CD14-positive monocyte (primary cell): ENCODE results near the gene E2F7. TPM values are rescaled to one million over a fixed set of nuclear protein-coding genes. Genes with fewer than 3 reads are reported as not detected.
"Not testable (repeated sequence)": the region's sequence is repeated elsewhere in the genome, so short reads cannot be mapped to it uniquely, and the experiment has no call there.

Experiments
- DNase-seq, 3 donors: peaks; one replicate each; pipeline ENCODE4 v3.0.0-alpha.2; 2011 to 2022
- H2AFZ ChIP-seq: 2 replicates; pipeline ENCODE4 v1.6.0; 2012; ENCODE audit warnings: mild to moderate bottlenecking, low read depth, low read length, inconsistent platforms; ENCODE audit not compliant: insufficient read depth, poor library complexity, severe bottlenecking
- H3K27ac ChIP-seq, 2 donors: 1 replicate in 1 of 2; 2 replicates in 1 of 2; pipeline ENCODE4 v1.5.1; 2012 to 2013; ENCODE audit warnings: low read length in 2 of 2, control low read depth in 1 of 2, inconsistent platforms in 1 of 2, low read depth in 1 of 2, mild to moderate bottlenecking in 1 of 2
- H3K27me3 ChIP-seq, 2 donors: one replicate each; pipeline versions ENCODE4 v1.6.0 to v1.6.1; 2011 to 2013; ENCODE audit warnings: low read length in 2 of 2; ENCODE audit not compliant: control insufficient read depth in 2 of 2, insufficient read depth in 2 of 2
- H3K36me3 ChIP-seq, 2 donors: replicated peaks in 1 of 2; 1 replicate in 1 of 2; 2 replicates in 1 of 2; pipeline versions ENCODE4 v1.5.1 to v1.6.1; 2012 to 2013; ENCODE audit warnings: low read length in 2 of 2, control low read depth in 1 of 2, inconsistent platforms in 1 of 2, mild to moderate bottlenecking in 1 of 2; ENCODE audit not compliant: insufficient read depth in 2 of 2, control insufficient read depth in 1 of 2
- H3K4me1 ChIP-seq, 2 donors: 1 replicate in 1 of 2; 2 replicates in 1 of 2; pipeline versions ENCODE4 v1.5.1 to v1.6.1; 2012 to 2013; ENCODE audit warnings: low read length in 2 of 2, control low read depth in 1 of 2, inconsistent platforms in 1 of 2, mild to moderate bottlenecking in 1 of 2, moderate library complexity in 1 of 2; ENCODE audit not compliant: insufficient read depth in 2 of 2, control insufficient read depth in 1 of 2
- H3K4me2 ChIP-seq: replicated peaks from 2 replicates; pipeline ENCODE3; 2012; ENCODE audit warnings: low read length, moderate library complexity, mild to moderate bottlenecking; ENCODE audit not compliant: poor library complexity, severe bottlenecking; ENCODE audit errors: extremely low read depth
- H3K4me3 ChIP-seq, 3 experiments: fragments of 200-600 bp in 1 of 3; sonication (generic) in 1 of 3; replicated peaks in 1 of 3; 1 replicate in 2 of 3; 2 replicates in 1 of 3; pipeline ENCODE4 v1.5.1; 2011 to 2013; ENCODE audit warnings: low read length in 3 of 3, mild to moderate bottlenecking in 3 of 3, control low read depth in 2 of 3, low read depth in 2 of 3, inconsistent platforms in 1 of 3, moderate library complexity in 1 of 3
- H3K79me2 ChIP-seq: 2 replicates; pipeline ENCODE4 v1.6.0; 2012; ENCODE audit warnings: mild to moderate bottlenecking, control low read depth, inconsistent platforms, low read length, moderate library complexity; ENCODE audit not compliant: insufficient read depth
- H3K9ac ChIP-seq: 2 replicates; pipeline ENCODE4 v1.6.0; 2017; ENCODE audit warnings: low read length, mild to moderate bottlenecking; ENCODE audit not compliant: insufficient read depth, poor library complexity, severe bottlenecking
- H3K9me3 ChIP-seq, 2 donors: replicated peaks in 1 of 2; 1 replicate in 1 of 2; 2 replicates in 1 of 2; pipeline versions ENCODE4 v1.5.1 to v1.6.1; 2012 to 2013; ENCODE audit warnings: low read length in 2 of 2, control low read depth in 1 of 2; ENCODE audit not compliant: control insufficient read depth in 1 of 2, insufficient read depth in 1 of 2
- H4K20me1 ChIP-seq: 2 replicates; pipeline ENCODE4 v1.6.0; 2012; ENCODE audit warnings: mild to moderate bottlenecking, low read length, control low read depth, moderate library complexity; ENCODE audit not compliant: insufficient read depth
- H3K27ac Mint-ChIP-seq, 7 donors: one replicate each; pipeline ENCODE4 v1.8.0; 2020; ENCODE audit warnings: mild to moderate bottlenecking in 7 of 7, mixed read lengths in 7 of 7, moderate library complexity in 6 of 7, inconsistent platforms in 2 of 7
- H3K27me3 Mint-ChIP-seq, 3 donors: one replicate each; pipeline ENCODE4 v1.8.0; 2021 to 2022; ENCODE audit warnings: low read depth in 3 of 3, mild to moderate bottlenecking in 3 of 3, mixed read lengths in 3 of 3, moderate library complexity in 3 of 3, inconsistent platforms in 1 of 3
- H3K36me3 Mint-ChIP-seq, 2 donors: one replicate each; pipeline ENCODE4 v1.8.0; 2020; ENCODE audit warnings: mixed read lengths in 2 of 2, inconsistent platforms in 1 of 2, mild to moderate bottlenecking in 1 of 2
- H3K4me1 Mint-ChIP-seq: one replicate; pipeline ENCODE4 v1.8.0; 2020; ENCODE audit warnings: mild to moderate bottlenecking, mixed read lengths
- H3K4me3 Mint-ChIP-seq, 2 donors: one replicate each; pipeline ENCODE4 v1.8.0; 2020; ENCODE audit warnings: mild to moderate bottlenecking in 2 of 2, mixed read lengths in 2 of 2, moderate library complexity in 1 of 2
- H3K9me3 Mint-ChIP-seq, 7 donors: one replicate each; pipeline ENCODE4 v1.8.0; 2020 to 2022; ENCODE audit warnings: mixed read lengths in 7 of 7, mild to moderate bottlenecking in 6 of 7, moderate library complexity in 6 of 7, inconsistent platforms in 2 of 7
- CTCF ChIP-seq: fragments of 200-600 bp; IDR thresholded peaks from one replicate; pipeline ENCODE4 v1.8.0; 2022; ENCODE audit warnings: antibody characterized with exemption, mild to moderate bottlenecking
- WGBS: methylation state at CpG from one replicate; pipeline ENCODE4 v1.1.5; 2013; ENCODE audit warnings: missing lambda C conversion rate; ENCODE audit not compliant: insufficient coverage; 5-methylcytosine and 5-hydroxymethylcytosine counted together
- intact Hi-C, 2 donors: fragments of 100-400 bp; cut with micrococcal nuclease; formaldehyde crosslinking; loops; one replicate each; pipeline versions ENCODE4 v1.15.0 to v1.15.1; 2023
- polyA plus RNA-seq, 3 donors: library from polyadenylated mRNA; depleted of rRNA in 1 of 3; unstranded in 2 of 3; stranded (reverse) in 1 of 3; fragments of 300-500 nt in 2 of 3; fragments of >200 nt in 1 of 3; fragmentation: Illumina TruSeq in 2 of 3; gene quantifications; 1 replicate in 2 of 3; 2 replicates in 1 of 3; pipeline ENCODE4 v1.2.3, GENCODE V29; 2012 to 2021

E2F7 gene
- polyA plus RNA-seq, 3 donors = not detected

- no peaks in the 10 kb centered on the region for H3K27me3 ChIP-seq
- TF ChIP-seq CTCF = no peak
- no peak overlapping the region for H3K4me3 ChIP-seq
- no peak overlapping the region for H2AFZ ChIP-seq
- no peak overlapping the region for H3K4me2 ChIP-seq
- H3K9ac ChIP-seq = no peak overlapping the region
- peaks cover 2 to 3% (median 2%) of the 10 kb centered on the region in 3 donors for H3K27me3 Mint-ChIP-seq
- DNase-seq = no peak
- no peak overlapping the region for H3K27ac Mint-ChIP-seq
- no peaks in the 10 kb centered on the region for H3K4me1 Mint-ChIP-seq
- intact Hi-C loops = no loop called here
- H3K36me3 ChIP-seq = no peaks in the 10 kb centered on the region
- H3K4me1 ChIP-seq = no peaks in the 10 kb centered on the region
- H3K79me2 ChIP-seq = no peaks in the 10 kb centered on the region
- 75% methylated on average over 1 of the region's 2 CpGs for WGBS
- H3K9me3 Mint-ChIP-seq = peaks cover 2 to 7% (median 3%) of the 10 kb centered on the region in 7 donors
- no peaks in the 10 kb centered on the region for H3K9me3 ChIP-seq
- no peaks in the 10 kb centered on the region for H3K36me3 Mint-ChIP-seq
- H4K20me1 ChIP-seq = no peaks in the 10 kb centered on the region
- no peak overlapping the region for H3K27ac ChIP-seq
- H3K4me3 Mint-ChIP-seq = no peak overlapping the region
Observed at GRCh38 chr12:77099799-77100198, 34.4 kb upstream of the E2F7 start.

- H3K36me3 Mint-ChIP-seq = no peaks in the 10 kb centered on the region
- H3K4me2 ChIP-seq = no peak overlapping the region
- no peak for DNase-seq
- H3K27ac Mint-ChIP-seq = no peak overlapping the region
- H3K27ac ChIP-seq = no peak overlapping the region
- no peak overlapping the region for H3K4me3 ChIP-seq
- no peaks in the 10 kb centered on the region for H4K20me1 ChIP-seq
- H3K9me3 ChIP-seq = no peaks in the 10 kb centered on the region
- H3K4me1 Mint-ChIP-seq = no peaks in the 10 kb centered on the region
- peaks cover 2 to 12% (median 5%) of the 10 kb centered on the region in 7 donors for H3K9me3 Mint-ChIP-seq
- intact Hi-C loops = no loop called here
- H3K4me1 ChIP-seq = no peaks in the 10 kb centered on the region
- no peaks in the 10 kb centered on the region for H3K36me3 ChIP-seq
- no peaks in the 10 kb centered on the region for H3K27me3 ChIP-seq
- peaks cover 2 to 3% (median 3%) of the 10 kb centered on the region in 3 donors for H3K27me3 Mint-ChIP-seq
- no peak overlapping the region for H2AFZ ChIP-seq
- H3K79me2 ChIP-seq = no peaks in the 10 kb centered on the region
- TF ChIP-seq CTCF = no peak
- no CpG with 5 or more reads among the region's 3 CpGs for WGBS
- H3K4me3 Mint-ChIP-seq = no peak overlapping the region
- H3K9ac ChIP-seq = no peak overlapping the region
Observed at GRCh38 chr12:77097846-77098245, 32.5 kb upstream of the E2F7 start.

- H3K4me1 ChIP-seq, H3K9ac ChIP-seq, H3K79me2 ChIP-seq, H3K27me3 Mint-ChIP-seq, H3K4me3 Mint-ChIP-seq, H2AFZ ChIP-seq, DNase-seq, H3K4me1 Mint-ChIP-seq, H3K9me3 ChIP-seq, H4K20me1 ChIP-seq, H3K4me2 ChIP-seq, H3K27ac Mint-ChIP-seq, intact Hi-C loops, H3K4me3 ChIP-seq, H3K27me3 ChIP-seq, H3K27ac ChIP-seq, H3K36me3 Mint-ChIP-seq, H3K36me3 ChIP-seq: not testable (repeated sequence)
- H3K9me3 Mint-ChIP-seq = peaks cover 3 to 12% (median 6%) of the 10 kb centered on the region in 7 donors
- no CpG with 5 or more reads among the region's 3 CpGs for WGBS
Observed at GRCh38 chr12:77092227-77092626, 26.9 kb upstream of the E2F7 start.
